Pons (tissue), 1 donor: Measurements from ENCODE around the gene TMEM63C.

Experiments
- DNase-seq: peaks from one replicate; pipeline ENCODE4 v3.0.0-alpha.2; 2016; ENCODE audit warnings: low spot score

Gene TMEM63C

GRCh38 chr14:77181603-77182437, at the start of gene TMEM63C:
TMEM63C (plus strand) TSS chr14:77181798; CDS start chr14:77218814, 37,016 bp downstream.
- no peak for DNase-seq

GRCh38 chr14:77131871-77132486, 49.6 kb upstream of the TMEM63C start:
- no peak for DNase-seq

- no peak for DNase-seq
Observed at GRCh38 chr14:77133720-77134338, 47.8 kb upstream of the TMEM63C start.

GRCh38 chr14:77139022-77139421, 42.6 kb upstream of the TMEM63C start:
- DNase-seq: no peak

GRCh38 chr14:77139540-77140358, 41.8 kb upstream of the TMEM63C start:
- DNase-seq: no peak

- no peak for DNase-seq
Observed at GRCh38 chr14:77140359-77141213, 41.0 kb upstream of the TMEM63C start.

GRCh38 chr14:77141214-77142004, 40.2 kb upstream of the TMEM63C start, which contains the start of gene ZDHHC22:
ZDHHC22 (minus strand) TSS chr14:77141791; CDS start chr14:77139738, 2,053 bp downstream.
- no peak for DNase-seq

GRCh38 chr14:77142005-77142800, 39.4 kb upstream of the TMEM63C start:
- no peak for DNase-seq

- DNase-seq: no peak
Observed at GRCh38 chr14:77143071-77143470, 38.5 kb upstream of the TMEM63C start.

GRCh38 chr14:77144412-77145115, 37.0 kb upstream of the TMEM63C start:
- no peak for DNase-seq

- no peak for DNase-seq
Observed at GRCh38 chr14:77145975-77146740, 35.4 kb upstream of the TMEM63C start.

- DNase-seq: no peak
Observed at GRCh38 chr14:77148510-77149231, 32.9 kb upstream of the TMEM63C start.

- DNase-seq: no peak
Observed at GRCh38 chr14:77151245-77151644, 30.4 kb upstream of the TMEM63C start.

GRCh38 chr14:77151918-77152588, 29.5 kb upstream of the TMEM63C start:
- peak; percentile 31 for DNase-seq

GRCh38 chr14:77153802-77154201, 27.8 kb upstream of the TMEM63C start:
- no peak for DNase-seq

GRCh38 chr14:77154421-77154820, 27.2 kb upstream of the TMEM63C start:
- no peak for DNase-seq

GRCh38 chr14:77155083-77155482, 26.5 kb upstream of the TMEM63C start:
- no peak for DNase-seq
